ENCODE results near the gene UGT1A7.
"Not testable (repeated sequence)": the region's sequence is repeated elsewhere in the genome, so short reads cannot be mapped to it uniquely, and the experiment has no call there.

The UGT1A7 gene

GRCh38 chr2:233714121-233714520, 32.4 kb downstream of the UGT1A7 start:
- FAIRE-seq: no peak

GRCh38 chr2:233718552-233718951, 36.9 kb downstream of the UGT1A7 start, which contains the start of gene UGT1A4:
Gene UGT1A4 (plus strand): TSS chr2:233718736. CDS start chr2:233718821, 85 bp downstream.
- FAIRE-seq: no peak

- no peak for FAIRE-seq
Measured at GRCh38 chr2:233728723-233729301, 47.1 kb downstream of the UGT1A7 start, which contains the start of gene UGT1A3. Gene UGT1A3 (plus strand): TSS chr2:233729042. CDS start chr2:233729127, 85 bp downstream.

GRCh38 chr2:233736868-233737653, 55.4 kb downstream of the UGT1A7 start:
- not testable (repeated sequence) for FAIRE-seq

- no peak for FAIRE-seq
Measured at GRCh38 chr2:233740870-233741269, 59.2 kb downstream of the UGT1A7 start.

- no peak for FAIRE-seq
Measured at GRCh38 chr2:233743464-233744259, 62.0 kb downstream of the UGT1A7 start.

- FAIRE-seq: no peak
Measured at GRCh38 chr2:233745073-233745755, 63.5 kb downstream of the UGT1A7 start.

- not testable (repeated sequence) for FAIRE-seq
Measured at GRCh38 chr2:233745838-233746237, 64.1 kb downstream of the UGT1A7 start.

- FAIRE-seq: no peak
Measured at GRCh38 chr2:233746475-233747282, 65.0 kb downstream of the UGT1A7 start.

GRCh38 chr2:233747283-233747544, 65.5 kb downstream of the UGT1A7 start:
- no peak for FAIRE-seq

- FAIRE-seq: not testable (repeated sequence)
Measured at GRCh38 chr2:233750689-233751088, 69.0 kb downstream of the UGT1A7 start.

GRCh38 chr2:233751212-233752009, 69.7 kb downstream of the UGT1A7 start:
- FAIRE-seq: not testable (repeated sequence)

GRCh38 chr2:233754872-233755611, 73.3 kb downstream of the UGT1A7 start:
- FAIRE-seq: no peak

GRCh38 chr2:233756429-233757081, 74.9 kb downstream of the UGT1A7 start:
- FAIRE-seq: no peak

- FAIRE-seq: no peak
Measured at GRCh38 chr2:233758141-233758540, 76.4 kb downstream of the UGT1A7 start.

- no peak for FAIRE-seq
Measured at GRCh38 chr2:233758849-233759248, 77.1 kb downstream of the UGT1A7 start.

GRCh38 chr2:233760043-233760442, 78.3 kb downstream of the UGT1A7 start, which contains the start of gene UGT1A1:
Gene UGT1A1 (plus strand): TSS chr2:233760270. CDS start chr2:233760288, 18 bp downstream.
- no peak for FAIRE-seq

GRCh38 chr2:233761040-233761769, 79.5 kb downstream of the UGT1A7 start:
- no peak for FAIRE-seq

GRCh38 chr2:233764264-233764663, 82.6 kb downstream of the UGT1A7 start:
- no peak for FAIRE-seq

Data from endometrium (tissue), 2 donors.